Myocyte (in vitro differentiated cells): ENCODE data around the gene CLEC17A. TPM values are rescaled to one million over a fixed set of nuclear protein-coding genes. Genes with fewer than 3 reads are reported as not detected.
"Not testable (repeated sequence)": the region's sequence is repeated elsewhere in the genome, so short reads cannot be mapped to it uniquely, and the experiment has no call there.

Experiments
- DNase-seq: peaks from one replicate; pipeline ENCODE4 v3.0.0-alpha.2; 2012; ENCODE audit warnings: low read depth
- total RNA-seq: library from RNA; depleted of rRNA; stranded (reverse); fragments of >200 nt; gene quantifications from 2 replicates; pipeline ENCODE4 v1.2.3, GENCODE V29; 2014

CLEC17A gene
- total RNA-seq, 1 donor from 2014 or later: not detected

- no peak for DNase-seq
Observed at GRCh38 chr19:14577264-14577663, 5.6 kb upstream of the CLEC17A start.

- DNase-seq: no peak
Observed at GRCh38 chr19:14577885-14578427, 4.9 kb upstream of the CLEC17A start.

- no peak for DNase-seq
Observed at GRCh38 chr19:14580623-14581237, 2.2 kb upstream of the CLEC17A start.

- DNase-seq: not testable (repeated sequence)
Observed at GRCh38 chr19:14584372-14584771, 1.5 kb downstream of the CLEC17A start.

- DNase-seq: not testable (repeated sequence)
Observed at GRCh38 chr19:14585187-14585586, 2.3 kb downstream of the CLEC17A start.

- DNase-seq: not testable (repeated sequence)
Observed at GRCh38 chr19:14589433-14589832, 6.5 kb downstream of the CLEC17A start.

GRCh38 chr19:14595558-14595957 is 12.7 kb downstream of the CLEC17A start:
- DNase-seq: no peak

- no peak for DNase-seq
Observed at GRCh38 chr19:14599548-14600147, 16.8 kb downstream of the CLEC17A start.

- no peak for DNase-seq
Observed at GRCh38 chr19:14603990-14604387, 21.1 kb downstream of the CLEC17A start.

GRCh38 chr19:14606627-14607026 is 23.7 kb downstream of the CLEC17A start:
- DNase-seq: no peak

GRCh38 chr19:14611051-14611450 is 28.2 kb downstream of the CLEC17A start:
- DNase-seq: no peak

GRCh38 chr19:14612242-14612641 is 29.4 kb downstream of the CLEC17A start:
- not testable (repeated sequence) for DNase-seq

GRCh38 chr19:14612657-14613056 is 29.8 kb downstream of the CLEC17A start:
- no peak for DNase-seq

GRCh38 chr19:14613399-14614098 is 30.7 kb downstream of the CLEC17A start:
- DNase-seq: not testable (repeated sequence)

- no peak for DNase-seq
Observed at GRCh38 chr19:14614099-14614412, 31.2 kb downstream of the CLEC17A start.

- DNase-seq: no peak
Observed at GRCh38 chr19:14615623-14616022, 32.7 kb downstream of the CLEC17A start.

GRCh38 chr19:14616407-14616806 is 33.5 kb downstream of the CLEC17A start:
- DNase-seq: no peak

- DNase-seq: no peak
Observed at GRCh38 chr19:14619404-14619803, 36.5 kb downstream of the CLEC17A start.

- not testable (repeated sequence) for DNase-seq
Observed at GRCh38 chr19:14624491-14624890, 41.6 kb downstream of the CLEC17A start.

- DNase-seq: no peak
Observed at GRCh38 chr19:14629557-14629956, 46.7 kb downstream of the CLEC17A start.

- peak; percentile 7 for DNase-seq
Observed at GRCh38 chr19:14632286-14632685, 49.4 kb downstream of the CLEC17A start.

- no peak for DNase-seq
Observed at GRCh38 chr19:14639536-14640277, 56.8 kb downstream of the CLEC17A start.
